ENCODE measurements around the gene EPHA1.
"Not testable (repeated sequence)": the region's sequence is repeated elsewhere in the genome, so short reads cannot be mapped to it uniquely, and the experiment has no call there.

The EPHA1 gene

GRCh38 chr7:143418681-143419458, 10.2 kb upstream of the EPHA1 start:
- no peak for FAIRE-seq
- no peak for TF ChIP-seq POLR2A (IDR thresholded peaks at IDR 0.05; ENCODE audit: low read depth, low read length)
- no peak for DNase-seq (ENCODE audit: insufficient read length, low spot score)

- DNase-seq (ENCODE audit: insufficient read length, low spot score) (no peak), FAIRE-seq (no peak)
- TF ChIP-seq POLR2A (IDR thresholded peaks at IDR 0.05; ENCODE audit: low read depth, low read length): no peak
Observed at GRCh38 chr7:143417734-143418383, 9.2 kb upstream of the EPHA1 start.

GRCh38 chr7:143416565-143417149, 8.0 kb upstream of the EPHA1 start:
- TF ChIP-seq POLR2A (IDR thresholded peaks at IDR 0.05; ENCODE audit: low read depth, low read length): no peak
- DNase-seq (ENCODE audit: insufficient read length, low spot score) (peak; percentile 70), FAIRE-seq (no peak)

DNA sequence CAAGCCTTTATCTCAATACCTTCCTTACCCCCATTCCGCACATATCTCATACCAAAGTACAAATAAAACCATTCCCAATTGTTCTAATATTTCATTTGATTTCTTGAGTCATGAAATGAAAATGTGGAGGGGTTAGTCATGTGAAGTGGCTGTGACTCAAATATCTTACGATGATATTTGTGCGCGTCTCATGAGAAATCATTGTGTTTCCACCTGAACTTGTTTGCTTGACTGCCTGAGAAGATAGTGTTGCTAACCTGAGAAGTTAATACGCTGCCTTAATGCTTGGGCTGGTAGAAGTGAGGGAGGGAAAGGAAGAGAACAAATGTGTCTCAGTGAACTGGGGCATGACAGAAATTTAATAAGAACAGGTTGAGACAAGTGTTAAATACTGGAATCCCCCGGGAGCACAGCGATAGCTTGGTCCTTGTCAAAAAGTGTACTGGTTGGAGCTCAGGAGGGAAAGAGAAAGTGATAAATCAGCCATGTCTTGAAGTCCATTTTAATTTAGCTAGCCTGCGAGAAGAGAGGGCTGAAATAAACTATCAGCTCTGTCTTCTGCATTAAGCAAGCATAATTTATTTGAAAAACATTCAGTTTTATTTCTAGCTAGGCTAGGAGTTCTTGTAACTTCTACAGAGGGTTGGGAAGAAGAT, 7.2 kb upstream of the EPHA1 start:
- no peak for FAIRE-seq
- no peak for DNase-seq (ENCODE audit: insufficient read length, low spot score)
- no peak for TF ChIP-seq POLR2A (IDR thresholded peaks at IDR 0.05; ENCODE audit: low read depth, low read length)

DNA sequence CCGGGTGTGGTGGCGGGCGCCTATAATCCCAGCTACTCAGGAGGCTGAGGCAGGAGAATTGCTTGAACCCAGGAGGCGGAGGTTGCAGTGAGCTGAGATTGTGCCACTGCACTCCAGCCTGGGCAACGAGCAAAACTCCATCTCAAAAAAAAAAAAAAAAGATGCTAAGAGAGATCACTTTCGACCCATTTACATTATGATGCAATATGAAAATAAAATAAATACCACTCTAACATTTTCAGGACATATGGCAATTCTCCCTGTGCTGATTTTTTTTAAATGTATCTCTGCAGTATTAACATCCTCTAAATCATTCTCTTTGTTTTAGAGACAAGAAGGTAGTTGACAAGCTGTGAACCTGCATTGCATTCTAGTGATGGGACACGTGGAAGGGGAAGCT, 6.6 kb upstream of the EPHA1 start:
- DNase-seq (ENCODE audit: insufficient read length, low spot score); FAIRE-seq: not testable (repeated sequence)

DNA sequence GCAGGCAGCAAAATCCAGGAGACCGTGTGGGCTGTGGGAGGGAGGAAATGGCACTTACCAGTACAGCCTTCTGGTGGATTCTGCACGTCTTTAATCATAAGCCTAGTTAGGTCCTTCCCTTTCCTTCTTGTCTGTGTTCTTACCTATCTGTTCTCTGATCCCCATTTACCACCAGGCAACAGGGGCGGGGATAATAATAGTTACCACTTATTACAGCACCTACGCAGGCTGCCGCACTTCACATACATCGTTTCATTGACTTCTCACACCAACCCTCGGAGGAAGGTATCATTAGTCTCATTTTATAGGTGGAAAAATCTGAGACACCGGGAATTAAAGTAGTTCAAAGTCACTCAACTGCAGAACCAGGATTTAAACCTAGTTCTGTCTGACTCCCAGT, 4.5 kb upstream of the EPHA1 start:
- DNase-seq (ENCODE audit: insufficient read length, low spot score): no peak
- no peak for TF ChIP-seq POLR2A (IDR thresholded peaks at IDR 0.05; ENCODE audit: low read depth, low read length)
- no peak for FAIRE-seq

DNA sequence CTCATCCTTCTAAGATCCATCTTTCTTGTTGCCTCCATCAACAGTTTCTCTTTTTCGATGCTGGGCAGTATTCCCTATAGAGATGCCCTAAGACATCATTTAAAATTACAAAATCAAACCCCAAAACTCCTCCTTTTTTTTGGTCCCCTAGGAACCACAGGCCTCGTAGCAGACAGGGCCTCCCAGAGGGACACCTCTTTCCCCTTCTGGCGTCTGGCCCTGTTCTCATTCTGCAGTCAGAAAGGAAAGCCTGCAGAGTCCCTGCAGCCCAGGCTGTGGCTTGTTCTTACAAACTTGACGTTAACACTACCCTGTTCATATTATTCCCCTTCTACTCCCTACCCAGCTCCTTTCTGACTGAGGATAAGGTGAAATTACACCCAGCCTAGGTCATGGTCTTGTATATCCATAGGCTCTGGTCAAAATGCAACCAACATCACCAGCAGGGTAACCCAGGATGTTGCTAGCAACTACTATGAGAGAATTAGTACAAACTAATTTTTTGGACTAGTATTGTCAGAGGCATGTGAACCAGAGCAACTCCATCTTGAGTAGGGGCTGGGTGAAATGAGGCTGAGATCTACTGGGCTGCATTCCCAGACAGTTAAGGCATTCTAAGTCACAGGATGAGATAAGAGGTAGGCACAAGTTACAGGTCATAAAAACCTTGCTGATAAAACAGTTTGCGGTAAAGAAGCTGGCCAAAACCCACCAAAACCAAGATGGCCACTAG, 3.5 kb upstream of the EPHA1 start:
- FAIRE-seq (no peak), DNase-seq (ENCODE audit: insufficient read length, low spot score) (no peak)
- no peak for TF ChIP-seq POLR2A (IDR thresholded peaks at IDR 0.05; ENCODE audit: low read depth, low read length)

DNA sequence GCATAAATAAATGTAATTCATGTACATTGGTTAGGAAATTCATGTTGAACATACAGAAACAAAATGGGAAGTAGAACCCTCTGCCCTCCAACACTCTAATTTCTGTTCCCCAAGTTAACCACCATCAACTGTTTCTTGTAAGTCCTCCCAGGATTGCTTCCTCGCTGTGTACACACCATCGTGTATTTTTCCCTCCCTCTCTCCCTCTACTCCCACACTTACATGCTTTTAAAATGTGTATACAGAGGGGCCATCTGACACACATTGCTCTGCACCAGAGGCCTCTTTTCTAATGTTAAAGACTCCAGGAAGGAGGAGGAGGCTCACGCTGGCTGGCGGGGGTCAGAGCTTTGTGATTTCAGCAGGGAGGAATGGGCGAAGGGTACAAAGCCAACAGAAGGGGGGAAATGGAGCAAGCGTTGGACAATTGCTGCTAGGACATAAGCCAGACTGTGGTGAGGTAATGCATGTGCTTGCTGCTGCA, 1.9 kb upstream of the EPHA1 start:
- TF ChIP-seq POLR2A (IDR thresholded peaks at IDR 0.05; ENCODE audit: low read depth, low read length): no peak
- no peak for FAIRE-seq
- no peak for DNase-seq (ENCODE audit: insufficient read length, low spot score)

GRCh38 chr7:143408252-143408685, 387 bp downstream of the EPHA1 start:
- TF ChIP-seq POLR2A (IDR thresholded peaks at IDR 0.05; ENCODE audit: low read depth, low read length): no peak
- FAIRE-seq: no peak
- DNase-seq (ENCODE audit: insufficient read length, low spot score): no peak

DNA sequence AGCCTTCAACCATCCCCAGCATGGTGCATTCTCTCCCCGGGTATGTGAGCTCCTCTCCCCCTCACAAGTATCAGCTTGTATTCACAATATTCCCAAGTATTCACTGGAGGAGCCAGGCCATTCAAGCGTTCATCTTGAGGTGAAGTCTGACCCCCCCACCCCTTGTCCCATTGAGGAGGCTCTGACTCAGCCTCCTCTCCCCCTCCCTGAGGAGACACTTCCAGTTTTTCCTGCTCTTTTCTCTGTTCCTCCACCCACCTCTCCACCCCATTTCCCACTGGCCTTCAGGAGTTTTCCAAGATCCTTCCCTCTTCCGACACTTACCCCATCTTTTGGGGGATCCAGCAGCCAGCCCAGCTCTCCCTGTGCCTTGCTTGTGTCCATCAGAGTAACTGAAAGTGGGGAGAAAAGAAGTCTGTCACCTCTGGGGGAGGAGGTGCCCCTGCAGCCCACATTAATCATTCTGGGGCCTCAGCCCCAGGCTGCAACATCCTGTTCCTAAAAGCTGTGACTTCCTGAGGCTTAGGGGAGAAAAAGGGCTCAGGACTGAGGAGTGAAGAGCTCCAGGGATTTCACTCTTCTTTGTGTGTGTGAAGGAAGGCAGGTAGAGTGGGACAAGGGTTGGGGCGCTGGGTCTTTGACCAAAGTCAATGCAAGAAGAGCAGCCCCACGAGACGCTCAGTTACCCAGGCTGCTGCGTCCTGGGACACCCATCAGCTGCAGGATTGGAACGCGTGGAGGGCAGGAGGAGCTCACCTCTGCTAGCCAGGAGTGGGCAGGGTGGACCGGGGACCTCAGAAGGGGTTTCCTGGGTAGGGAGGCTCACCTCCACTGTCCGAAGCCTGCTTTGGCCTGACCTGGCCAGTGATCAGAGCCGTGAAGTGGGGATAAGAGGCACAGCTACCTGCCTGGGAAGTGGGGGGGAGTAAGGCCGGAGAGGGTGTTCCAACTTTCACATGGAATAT, 1.1 kb downstream of the EPHA1 start:
- FAIRE-seq: no peak
- no peak for TF ChIP-seq POLR2A (IDR thresholded peaks at IDR 0.05; ENCODE audit: low read depth, low read length)
- no peak for DNase-seq (ENCODE audit: insufficient read length, low spot score)

DNA sequence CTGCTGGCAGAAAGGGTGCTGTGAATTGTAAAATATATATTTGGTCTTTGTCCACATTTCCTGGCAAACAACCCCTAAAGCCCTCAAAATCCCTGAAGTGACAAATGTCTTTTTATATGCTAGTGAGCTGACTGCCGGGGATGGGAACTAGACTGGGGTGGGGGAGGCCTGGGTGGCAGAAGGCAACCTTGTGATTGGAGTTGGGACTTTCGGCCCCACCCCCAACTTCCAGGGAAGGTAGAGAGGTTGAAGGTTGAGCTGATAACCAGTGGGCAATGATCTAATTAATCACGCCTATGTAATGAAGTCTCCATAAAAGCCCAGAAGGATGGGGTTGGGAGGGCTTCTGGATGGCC, 2.7 kb downstream of the EPHA1 start:
- FAIRE-seq (no peak), DNase-seq (ENCODE audit: insufficient read length, low spot score) (no peak)
- TF ChIP-seq POLR2A (IDR thresholded peaks at IDR 0.05; ENCODE audit: low read depth, low read length): no peak

- FAIRE-seq (no peak), DNase-seq (ENCODE audit: insufficient read length, low spot score) (no peak)
- no peak for TF ChIP-seq POLR2A (IDR thresholded peaks at IDR 0.05; ENCODE audit: low read depth, low read length)
Observed at GRCh38 chr7:143405173-143406001, 3.3 kb downstream of the EPHA1 start.

- not testable (repeated sequence) for DNase-seq (ENCODE audit: insufficient read length, low spot score); FAIRE-seq
Observed at GRCh38 chr7:143402233-143402632, 6.4 kb downstream of the EPHA1 start.

Data from H54 (cell line).